ENCODE data around the gene MSL3B.
"Not testable (repeated sequence)": the region's sequence is repeated elsewhere in the genome, so short reads cannot be mapped to it uniquely, and the experiment has no call there.

MSL3B gene

DNA sequence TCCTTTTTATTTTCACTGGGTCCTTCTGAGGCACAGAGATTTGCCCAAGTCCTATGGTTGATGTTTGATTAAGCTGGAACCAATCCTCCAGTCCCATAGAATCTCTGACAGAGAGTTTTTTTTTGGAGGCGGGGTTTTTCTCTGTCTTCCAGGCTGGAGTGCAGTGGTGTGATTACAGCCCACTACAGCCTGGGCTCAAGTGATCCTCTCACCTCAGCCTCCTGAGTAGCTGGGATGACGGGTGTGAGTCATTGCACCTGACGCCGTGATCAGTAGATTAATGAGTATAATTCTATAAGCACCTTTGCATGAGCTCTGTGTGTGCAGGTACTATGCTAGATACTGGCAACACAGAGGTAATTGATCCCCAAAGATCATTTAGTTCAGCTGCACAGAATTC is 33.7 kb upstream of the MSL3B start:
- no peak overlapping the region for H3K4me3 ChIP-seq (ENCODE audit: low read depth, low read length)
- TF ChIP-seq CTCF (IDR thresholded peaks at IDR 0.05; ENCODE audit: insufficient read depth, low read depth, low read length, missing control alignments): no peak
- no peak for DNase-seq (ENCODE audit: low read depth)

DNA sequence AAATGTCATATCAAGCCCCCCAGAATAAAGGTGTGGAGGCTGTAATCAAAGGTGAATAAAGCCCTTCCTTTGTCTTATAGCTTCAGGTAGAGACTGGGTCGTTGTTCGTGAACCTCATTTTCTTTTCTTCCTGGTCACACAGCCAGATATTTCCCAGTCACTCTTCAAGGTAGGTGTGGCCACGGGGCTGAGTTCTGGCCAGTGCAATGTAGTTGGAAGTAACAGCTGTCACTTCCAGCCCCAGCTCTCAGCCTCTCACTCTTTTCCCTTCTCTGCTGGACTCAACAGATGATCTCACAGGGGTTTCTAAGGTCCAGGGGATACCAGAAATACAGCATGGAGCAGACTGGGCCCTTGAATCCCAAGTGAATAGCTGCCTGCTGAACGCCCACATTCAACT is 33.2 kb upstream of the MSL3B start:
- DNase-seq (ENCODE audit: low read depth): no peak
- no peak overlapping the region for H3K4me3 ChIP-seq (ENCODE audit: low read depth, low read length)
- no peak for TF ChIP-seq CTCF (IDR thresholded peaks at IDR 0.05; ENCODE audit: insufficient read depth, low read depth, low read length, missing control alignments)

DNA sequence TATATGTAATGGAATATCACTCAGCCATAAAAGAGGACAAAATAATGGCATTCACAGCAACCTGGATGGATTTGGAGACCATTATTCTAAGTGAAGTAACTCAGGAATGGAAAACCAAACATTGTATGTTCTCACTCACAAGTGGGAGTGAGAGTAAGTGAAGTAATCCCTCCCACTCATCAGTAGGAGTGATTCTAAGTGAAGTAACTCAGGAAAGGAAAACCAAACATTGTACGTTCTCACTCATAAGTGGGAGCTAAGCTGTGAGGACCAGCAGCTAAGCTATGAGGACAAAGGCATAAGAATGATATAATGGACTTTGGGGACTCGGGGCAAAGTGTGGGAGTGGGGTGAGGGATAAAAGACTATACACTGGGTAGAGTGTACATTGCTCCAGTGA is 28.1 kb upstream of the MSL3B start:
- not testable (repeated sequence) for DNase-seq (ENCODE audit: low read depth); H3K4me3 ChIP-seq (ENCODE audit: low read depth, low read length)

DNA sequence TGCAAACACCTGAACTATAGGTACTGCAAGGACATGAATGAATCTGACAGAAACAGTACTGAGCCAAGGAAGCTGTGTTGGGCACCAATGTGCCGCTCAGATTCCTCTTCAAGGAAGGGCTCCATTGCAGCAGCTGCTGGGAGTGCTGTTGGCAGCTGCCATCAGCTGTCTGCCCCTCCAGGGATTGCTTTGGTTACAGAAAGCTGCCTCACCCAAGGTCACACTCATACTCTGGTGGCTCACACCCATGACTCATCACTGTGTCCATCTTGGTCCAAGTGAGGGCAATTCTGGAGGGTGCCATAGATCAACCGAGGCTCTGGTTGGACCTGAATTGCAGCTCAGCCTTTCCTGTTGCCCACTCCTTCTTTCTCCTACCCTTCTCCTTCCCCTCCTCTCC is 24.6 kb upstream of the MSL3B start:
- no peak for TF ChIP-seq CTCF (IDR thresholded peaks at IDR 0.05; ENCODE audit: insufficient read depth, low read depth, low read length, missing control alignments)
- no peak overlapping the region for H3K4me3 ChIP-seq (ENCODE audit: low read depth, low read length)
- no peak for DNase-seq (ENCODE audit: low read depth)

- no peak for TF ChIP-seq CTCF (IDR thresholded peaks at IDR 0.05; ENCODE audit: insufficient read depth, low read depth, low read length, missing control alignments)
- no peak overlapping the region for H3K4me3 ChIP-seq (ENCODE audit: low read depth, low read length)
- DNase-seq (ENCODE audit: low read depth): no peak
These were observed 14.2 kb upstream of the MSL3B start for GRCh38 chr2:233882353-233882752.

- H3K4me3 ChIP-seq (ENCODE audit: low read depth, low read length); DNase-seq (ENCODE audit: low read depth): not testable (repeated sequence)
These were observed 3.9 kb upstream of the MSL3B start for GRCh38 chr2:233872125-233872524.

GRCh38 chr2:233871432-233871831 is 3.2 kb upstream of the MSL3B start:
- no peak overlapping the region for H3K4me3 ChIP-seq (ENCODE audit: low read depth, low read length)
- DNase-seq (ENCODE audit: low read depth): no peak
- TF ChIP-seq CTCF (IDR thresholded peaks at IDR 0.05; ENCODE audit: insufficient read depth, low read depth, low read length, missing control alignments): no peak

DNA sequence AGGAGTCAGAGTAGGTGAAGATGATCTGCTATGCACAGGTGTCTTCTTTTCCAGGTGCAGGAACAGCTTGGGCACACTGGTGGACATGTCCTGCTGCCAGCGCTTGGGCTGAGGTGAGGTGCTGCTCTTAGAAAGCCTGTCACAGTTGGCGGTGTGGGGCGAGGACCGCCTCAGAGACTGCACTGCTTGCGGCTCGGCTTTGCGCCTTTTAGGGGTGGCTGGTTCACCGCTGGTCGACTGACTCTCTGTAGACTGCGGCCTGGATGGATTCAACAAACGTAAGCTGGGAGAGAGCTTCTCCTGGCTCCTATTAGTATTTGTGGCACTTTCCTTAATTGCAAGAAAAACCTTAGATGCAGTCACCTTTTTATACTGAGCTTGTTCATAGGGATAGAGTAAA is 1.7 kb downstream of the MSL3B start:
- no peak for TF ChIP-seq CTCF (IDR thresholded peaks at IDR 0.05; ENCODE audit: insufficient read depth, low read depth, low read length, missing control alignments)
- no peak for DNase-seq (ENCODE audit: low read depth)
- no peak overlapping the region for H3K4me3 ChIP-seq (ENCODE audit: low read depth, low read length)
